Large intestine (tissue), 3 donors: ENCODE measurements around the gene MAST4. TPM values are rescaled to one million over a fixed set of nuclear protein-coding genes. Genes with fewer than 3 reads are reported as not detected.

Source experiments
- DNase-seq, 2 donors: peaks; one replicate each; pipeline versions ENCODE4 v3.0.0 to v3.0.0-alpha.2; 2013
- H3K27ac ChIP-seq: one replicate; pipeline ENCODE4 v1.5.1; 2013; ENCODE audit warnings: low read length
- H3K27me3 ChIP-seq: 2 replicates; pipeline ENCODE4 v1.6.1; 2013; ENCODE audit warnings: low read length; ENCODE audit not compliant: control insufficient read depth, insufficient read depth
- H3K36me3 ChIP-seq: 2 replicates; pipeline ENCODE4 v1.6.1; 2013; ENCODE audit warnings: low read length; ENCODE audit not compliant: control insufficient read depth, insufficient read depth
- H3K4me1 ChIP-seq: one replicate; pipeline ENCODE4 v1.6.1; 2013; ENCODE audit warnings: low read length; ENCODE audit not compliant: control insufficient read depth, insufficient read depth
- H3K4me3 ChIP-seq: one replicate; pipeline ENCODE4 v1.5.1; 2013; ENCODE audit warnings: low read length
- H3K9me3 ChIP-seq: one replicate; pipeline ENCODE4 v1.6.1; 2013; ENCODE audit warnings: mild to moderate bottlenecking, low read depth, low read length, moderate library complexity; ENCODE audit not compliant: control insufficient read depth
- WGBS: methylation state at CpG from one replicate; pipeline ENCODE4 v1.1.5; 2013; ENCODE audit warnings: low lambda C conversion rate; ENCODE audit not compliant: insufficient coverage; 5-methylcytosine and 5-hydroxymethylcytosine counted together
- polyA plus RNA-seq: library from polyadenylated mRNA; unstranded; fragments of 120-200 nt; gene quantifications from one replicate; pipeline ENCODE4 v1.2.1, GENCODE V29; 2013

The MAST4 gene
- polyA plus RNA-seq, 1 donor: 14.8 TPM

GRCh38 chr5:66802941-66803340 lies 206.7 kb downstream of the MAST4 start:
- H3K4me3 ChIP-seq: no peak overlapping the region
- no peak for DNase-seq
- H3K27me3 ChIP-seq: peaks cover 3% of the 10 kb centered on the region
- WGBS: 100% methylated on average over 1 of the region's 3 CpGs
- no peak overlapping the region for H3K27ac ChIP-seq
- H3K9me3 ChIP-seq: no peaks in the 10 kb centered on the region
- H3K36me3 ChIP-seq: no peaks in the 10 kb centered on the region
- no peaks in the 10 kb centered on the region for H3K4me1 ChIP-seq

- H3K4me3 ChIP-seq: no peak overlapping the region
- H3K27ac ChIP-seq: no peak overlapping the region
- peaks cover 3% of the 10 kb centered on the region for H3K27me3 ChIP-seq
- WGBS: no CpG with 5 or more reads among the region's 8 CpGs
- H3K4me1 ChIP-seq: no peaks in the 10 kb centered on the region
- DNase-seq: no peak
- no peaks in the 10 kb centered on the region for H3K9me3 ChIP-seq
- no peaks in the 10 kb centered on the region for H3K36me3 ChIP-seq
Measured at GRCh38 chr5:66805514-66806430, 209.6 kb downstream of the MAST4 start.

- no peaks in the 10 kb centered on the region for H3K4me1 ChIP-seq
- WGBS: no CpG with 5 or more reads among the region's 5 CpGs
- no peak for DNase-seq
Measured at GRCh38 chr5:66807743-66808142, 211.6 kb downstream of the MAST4 start.

GRCh38 chr5:66808663-66809062 lies 212.5 kb downstream of the MAST4 start:
- DNase-seq: no peak
- no peak overlapping the region for H3K4me3 ChIP-seq
- H3K9me3 ChIP-seq: no peaks in the 10 kb centered on the region
- H3K36me3 ChIP-seq: no peaks in the 10 kb centered on the region
- H3K27ac ChIP-seq: no peak overlapping the region
- H3K27me3 ChIP-seq: peaks cover 3% of the 10 kb centered on the region
- H3K4me1 ChIP-seq: no peaks in the 10 kb centered on the region
- WGBS: no CpG with 5 or more reads among the region's 6 CpGs

More at GRCh38 chr5:66807743-66808142, 211.6 kb downstream of the MAST4 start:
- no peak overlapping the region for H3K4me3 ChIP-seq
- no peaks in the 10 kb centered on the region for H3K36me3 ChIP-seq
- peaks cover 3% of the 10 kb centered on the region for H3K27me3 ChIP-seq
- H3K27ac ChIP-seq: no peak overlapping the region
- H3K9me3 ChIP-seq: no peaks in the 10 kb centered on the region

- Histone ChIP-seq H3K4me3 (no peak overlapping the region), H3K27me3 (peaks cover 3% of the 10 kb centered on the region), H3K9me3 (no peaks in the 10 kb centered on the region), H3K27ac (no peak overlapping the region), H3K4me1 (no peaks in the 10 kb centered on the region), H3K36me3 (no peaks in the 10 kb centered on the region)
- DNase-seq: no peak
- WGBS: no CpG with 5 or more reads among the region's 6 CpGs
Measured at GRCh38 chr5:66810151-66810550, 214.0 kb downstream of the MAST4 start.

- H3K27me3 ChIP-seq: peaks cover under 1% of the 10 kb centered on the region
- no peaks in the 10 kb centered on the region for H3K36me3 ChIP-seq
- H3K4me1 ChIP-seq: no peaks in the 10 kb centered on the region
- no CpG with 5 or more reads among the region's 6 CpGs for WGBS
- H3K27ac ChIP-seq: no peak overlapping the region
- DNase-seq: no peak
- no peak overlapping the region for H3K4me3 ChIP-seq
- no peaks in the 10 kb centered on the region for H3K9me3 ChIP-seq
Measured at GRCh38 chr5:66810848-66811261, 214.7 kb downstream of the MAST4 start.

- no peak overlapping the region for H3K27ac ChIP-seq
- no peaks in the 10 kb centered on the region for H3K36me3 ChIP-seq
- 75% methylated on average over 2 of the region's 8 CpGs for WGBS
- no peak overlapping the region for H3K4me3 ChIP-seq
- no peak for DNase-seq
- H3K9me3 ChIP-seq: no peaks in the 10 kb centered on the region
- no peaks in the 10 kb centered on the region for H3K27me3 ChIP-seq
- H3K4me1 ChIP-seq: no peaks in the 10 kb centered on the region
Measured at GRCh38 chr5:66812291-66812690, 216.1 kb downstream of the MAST4 start.

GRCh38 chr5:66813306-66813705 lies 217.1 kb downstream of the MAST4 start:
- Histone ChIP-seq H3K27ac (no peak overlapping the region), H3K36me3 (no peaks in the 10 kb centered on the region), H3K9me3 (no peaks in the 10 kb centered on the region), H3K4me1 (no peaks in the 10 kb centered on the region), H3K27me3 (no peaks in the 10 kb centered on the region), H3K4me3 (no peak overlapping the region)
- no peak for DNase-seq
- no CpG with 5 or more reads among the region's 1 CpG for WGBS

GRCh38 chr5:66814146-66814991 lies 218.2 kb downstream of the MAST4 start:
- Histone ChIP-seq H3K4me3 (no peak overlapping the region), H3K27ac (no peak overlapping the region), H3K4me1 (no peaks in the 10 kb centered on the region), H3K27me3 (no peaks in the 10 kb centered on the region), H3K9me3 (no peaks in the 10 kb centered on the region), H3K36me3 (no peaks in the 10 kb centered on the region)
- peak in 1 of 2 donors; percentile 23 for DNase-seq
- 14% methylated on average over 2 of the region's 6 CpGs for WGBS

GRCh38 chr5:66818304-66818934 lies 222.2 kb downstream of the MAST4 start:
- WGBS: 100% methylated on average over 2 of the region's 5 CpGs
- no peak for DNase-seq
- no peaks in the 10 kb centered on the region for H3K27me3 ChIP-seq

More at GRCh38 chr5:66818304-66818934, 222.2 kb downstream of the MAST4 start:
- no peaks in the 10 kb centered on the region for H3K36me3 ChIP-seq
- H3K9me3 ChIP-seq: no peaks in the 10 kb centered on the region
- no peak overlapping the region for H3K4me3 ChIP-seq
- H3K4me1 ChIP-seq: no peaks in the 10 kb centered on the region
- H3K27ac ChIP-seq: no peak overlapping the region
